Suprapubic skin (tissue), 4 donors: Measurements from ENCODE around the gene TMEM109. TPM values are rescaled to one million over a fixed set of nuclear protein-coding genes. Genes with fewer than 3 reads are reported as not detected.

Experiments
- DNase-seq, 2 donors: peaks; one replicate each; pipeline ENCODE4 v3.0.0-alpha.2; 2019; ENCODE audit warnings: low spot score in 2 of 2
- H3K27ac ChIP-seq: fragments of 200-600 bp; sonication (generic); one replicate; pipeline ENCODE4 v1.5.1; 2019
- H3K27me3 ChIP-seq: fragments of 200-600 bp; sonication (generic); one replicate; pipeline ENCODE4 v1.5.1; 2019
- H3K36me3 ChIP-seq: fragments of 200-600 bp; sonication (generic); one replicate; pipeline ENCODE4 v1.5.1; 2019
- H3K4me1 ChIP-seq: fragments of 200-600 bp; sonication (generic); one replicate; pipeline ENCODE4 v1.5.1; 2019
- H3K4me3 ChIP-seq: fragments of 200-600 bp; sonication (generic); one replicate; pipeline ENCODE4 v1.5.1; 2019; ENCODE audit warnings: mild to moderate bottlenecking
- H3K9me3 ChIP-seq: fragments of 200-600 bp; sonication (generic); one replicate; pipeline ENCODE4 v1.5.1; 2019
- EP300 ChIP-seq: sonication (generic); formaldehyde crosslinking; IDR thresholded peaks from one replicate; pipeline ENCODE4 v1.6.1; 2017; ENCODE audit warnings: antibody characterized with exemption
- POLR2A ChIP-seq, 2 donors: fragments of 450-650 bp; IDR thresholded peaks; one replicate each; pipeline ENCODE4 v1.6.1; 2017; ENCODE audit warnings: antibody characterized with exemption in 2 of 2, mild to moderate bottlenecking in 2 of 2, moderate library complexity in 2 of 2
- POLR2AphosphoS5 ChIP-seq, 3 donors: sonication (generic); formaldehyde crosslinking; IDR thresholded peaks; one replicate each; pipeline ENCODE4 v1.6.1; 2017; ENCODE audit warnings: antibody characterized with exemption in 3 of 3
- WGBS: methylation state at CpG from one replicate; pipeline ENCODE4 v1.1.5; 2018; 5-methylcytosine and 5-hydroxymethylcytosine counted together
- total RNA-seq, 4 donors: library from RNA; depleted of rRNA; stranded (reverse); fragments of >200 nt; gene quantifications; one replicate each; pipeline ENCODE4 v1.1.0, GENCODE V29; 2016
- TF ChIP-seq, protein P1 (sequence below), 2 donors: fragments of 200-600 bp in 1 of 2; fragments of 450-650 bp in 1 of 2; sonication (generic) in 1 of 2; IDR thresholded peaks; one replicate each; pipeline ENCODE4 v1.5.1; 2016 to 2019; ENCODE audit warnings: antibody characterized with exemption in 2 of 2, mild to moderate bottlenecking in 1 of 2, moderate library complexity in 1 of 2

Gene TMEM109
- total RNA-seq, 4 donors from 2014 or later = 67.4 to 128 (median 110) TPM

DNA sequence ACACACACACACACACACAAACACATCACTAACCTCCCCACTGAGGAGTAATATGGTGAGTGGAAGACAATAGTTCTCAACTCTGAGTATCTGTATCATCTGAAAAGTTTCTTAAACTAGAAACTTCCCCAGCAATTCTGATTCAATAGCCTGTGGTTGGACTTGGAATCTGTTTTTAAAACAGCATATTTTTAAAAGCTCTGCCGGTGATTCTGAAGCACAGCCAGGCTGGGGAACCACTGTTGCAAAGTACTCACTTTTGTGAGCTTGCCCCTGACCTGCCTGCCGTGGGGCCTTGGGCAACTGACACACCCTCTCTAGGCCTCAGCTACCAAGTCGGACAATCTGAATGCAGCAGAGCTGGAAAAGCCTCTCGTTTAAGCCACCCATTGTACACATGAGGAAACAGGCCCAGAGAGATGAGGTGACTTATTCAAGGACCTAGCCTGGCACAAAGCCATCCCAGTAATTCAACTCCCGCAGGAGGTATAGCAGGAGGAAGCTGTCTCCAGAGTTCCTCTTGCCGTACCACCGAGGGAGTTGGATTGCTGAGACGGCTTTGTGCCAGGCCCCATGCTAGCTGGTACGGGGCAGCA is 29.1 kb downstream of the TMEM109 start:
- Histone ChIP-seq H3K27me3 (no peaks in the 10 kb centered on the region), H3K4me1 (peaks cover 31% of the 10 kb centered on the region), H3K4me3 (no peak overlapping the region), H3K9me3 (no peaks in the 10 kb centered on the region), H3K27ac (no peak overlapping the region), H3K36me3 (peaks cover 28% of the 10 kb centered on the region)
- no peak for DNase-seq
- no peak for TF ChIP-seq EP300
- TF ChIP-seq POLR2A (IDR thresholded peaks at IDR 0.05) = no peak
- TF ChIP-seq, protein P1, sequence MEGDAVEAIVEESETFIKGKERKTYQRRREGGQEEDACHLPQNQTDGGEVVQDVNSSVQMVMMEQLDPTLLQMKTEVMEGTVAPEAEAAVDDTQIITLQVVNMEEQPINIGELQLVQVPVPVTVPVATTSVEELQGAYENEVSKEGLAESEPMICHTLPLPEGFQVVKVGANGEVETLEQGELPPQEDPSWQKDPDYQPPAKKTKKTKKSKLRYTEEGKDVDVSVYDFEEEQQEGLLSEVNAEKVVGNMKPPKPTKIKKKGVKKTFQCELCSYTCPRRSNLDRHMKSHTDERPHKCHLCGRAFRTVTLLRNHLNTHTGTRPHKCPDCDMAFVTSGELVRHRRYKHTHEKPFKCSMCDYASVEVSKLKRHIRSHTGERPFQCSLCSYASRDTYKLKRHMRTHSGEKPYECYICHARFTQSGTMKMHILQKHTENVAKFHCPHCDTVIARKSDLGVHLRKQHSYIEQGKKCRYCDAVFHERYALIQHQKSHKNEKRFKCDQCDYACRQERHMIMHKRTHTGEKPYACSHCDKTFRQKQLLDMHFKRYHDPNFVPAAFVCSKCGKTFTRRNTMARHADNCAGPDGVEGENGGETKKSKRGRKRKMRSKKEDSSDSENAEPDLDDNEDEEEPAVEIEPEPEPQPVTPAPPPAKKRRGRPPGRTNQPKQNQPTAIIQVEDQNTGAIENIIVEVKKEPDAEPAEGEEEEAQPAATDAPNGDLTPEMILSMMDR (IDR thresholded peaks at IDR 0.05) = no peak
- no peak for TF ChIP-seq POLR2AphosphoS5 (IDR thresholded peaks at IDR 0.05)
- 44% methylated on average over 8 of the region's 9 CpGs for WGBS

DNA sequence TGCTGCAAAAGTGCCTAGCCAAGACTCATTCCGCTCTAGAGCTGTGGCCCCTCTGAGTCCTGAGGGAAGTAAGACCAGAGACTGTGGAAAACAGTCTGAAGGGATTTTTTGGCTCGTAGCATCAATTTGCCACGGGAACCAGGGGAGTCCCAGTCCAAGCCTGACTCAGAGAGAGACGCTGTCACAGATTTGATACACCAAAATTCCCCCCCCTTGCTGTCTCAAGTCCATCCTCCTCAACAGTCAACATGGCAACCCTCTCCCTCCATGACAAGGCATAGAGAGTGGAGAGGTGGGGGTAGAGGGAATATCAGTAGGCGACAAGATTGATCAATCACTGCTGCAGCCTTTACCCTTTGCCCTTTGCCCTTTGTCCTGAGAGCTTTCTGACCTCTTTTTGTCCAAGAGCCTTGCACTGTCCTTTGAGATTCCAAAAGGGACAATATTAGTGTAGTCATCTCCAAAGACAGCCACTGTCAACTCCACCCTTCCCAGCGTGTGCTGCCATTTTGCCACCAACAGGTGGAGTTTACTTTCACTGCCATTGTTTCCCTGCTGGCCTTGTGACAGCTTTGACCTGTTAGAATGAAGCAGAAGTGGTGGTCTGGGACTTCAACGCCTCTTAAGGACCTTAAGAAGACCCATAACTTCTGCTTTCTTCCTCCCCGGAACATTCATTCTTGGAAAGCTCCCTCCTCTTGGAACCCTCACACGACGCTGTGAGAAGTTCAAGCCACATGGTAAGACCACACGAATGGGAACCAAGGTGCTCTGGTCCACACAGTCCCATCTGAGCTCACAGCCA is 30.7 kb downstream of the TMEM109 start:
- TF ChIP-seq POLR2AphosphoS5 (IDR thresholded peaks at IDR 0.05) = no peak
- no peak for TF ChIP-seq POLR2A (IDR thresholded peaks at IDR 0.05)
- TF ChIP-seq EP300 = no peak
- TF ChIP-seq, protein P1 (IDR thresholded peaks at IDR 0.05) = no peak
- Histone ChIP-seq H3K36me3 (peaks cover 20% of the 10 kb centered on the region), H3K4me1 (peaks cover 35% of the 10 kb centered on the region)

DNA sequence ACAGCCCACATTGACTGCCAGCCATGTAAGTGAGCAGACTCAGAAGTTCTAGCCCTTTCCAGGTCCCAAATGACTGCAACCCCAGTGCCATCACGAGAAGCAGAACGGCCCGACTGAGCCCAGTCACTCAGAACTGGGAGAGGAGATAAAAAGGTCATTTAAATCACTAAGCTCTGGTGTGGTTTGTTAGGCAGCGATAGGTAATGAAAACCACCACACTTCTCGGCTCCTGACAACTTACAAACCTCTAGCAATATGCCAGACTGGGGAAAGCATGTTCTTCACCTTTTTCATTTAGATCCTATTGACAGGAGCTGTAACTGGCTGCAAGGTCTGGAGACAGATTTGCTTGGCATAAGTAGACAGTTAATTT is 31.3 kb downstream of the TMEM109 start:
- no peak for TF ChIP-seq EP300
- TF ChIP-seq POLR2A (IDR thresholded peaks at IDR 0.05) = no peak
- TF ChIP-seq, protein P1 (IDR thresholded peaks at IDR 0.05) = no peak
- TF ChIP-seq POLR2AphosphoS5 (IDR thresholded peaks at IDR 0.05) = no peak
- H3K27me3 ChIP-seq = no peaks in the 10 kb centered on the region
- no peak for DNase-seq
- H3K36me3 ChIP-seq = peaks cover 20% of the 10 kb centered on the region
- 97% methylated on average over 5 of the region's 5 CpGs for WGBS
- no peak overlapping the region for H3K4me3 ChIP-seq
- H3K27ac ChIP-seq = no peak overlapping the region
- H3K4me1 ChIP-seq = peaks cover 39% of the 10 kb centered on the region
- H3K9me3 ChIP-seq = no peaks in the 10 kb centered on the region

More for the DNA sequence above, 30.7 kb downstream of the TMEM109 start:
- Histone ChIP-seq H3K27ac (no peak overlapping the region), H3K4me3 (no peak overlapping the region), H3K9me3 (no peaks in the 10 kb centered on the region), H3K27me3 (no peaks in the 10 kb centered on the region)
- 89% methylated on average over 10 of the region's 11 CpGs for WGBS
- no peak for DNase-seq

DNA sequence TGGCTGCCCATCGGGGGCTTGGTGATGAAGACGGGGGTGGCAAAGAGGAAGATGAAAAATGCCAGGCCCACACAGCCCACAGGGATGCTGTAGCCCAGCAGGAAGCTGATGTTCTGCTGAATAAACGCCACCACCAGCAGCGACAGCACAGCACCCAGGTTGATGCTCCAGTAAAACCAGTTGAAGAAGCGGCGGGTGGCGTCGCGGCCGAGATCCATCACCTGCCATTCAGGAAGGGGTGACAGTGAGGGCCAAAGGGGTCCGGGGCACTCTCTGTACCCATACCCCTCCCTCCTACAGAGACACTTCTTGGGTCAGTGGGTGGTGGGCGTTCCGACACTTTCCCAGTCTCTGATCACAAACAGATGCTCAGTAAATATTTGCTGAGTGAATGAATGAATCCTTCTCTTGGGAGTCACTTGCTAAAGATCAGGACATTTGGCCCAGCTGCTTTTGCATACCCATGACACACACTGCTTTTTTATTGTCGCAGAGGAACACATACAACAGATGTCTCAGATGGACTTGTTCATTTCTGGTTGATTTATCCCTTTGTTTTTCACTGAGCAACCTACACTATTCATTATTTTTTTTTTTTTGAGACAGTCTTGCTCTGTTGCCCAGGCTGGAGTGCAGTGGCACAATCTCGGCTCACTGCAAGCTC is 32.8 kb downstream of the TMEM109 start:
- Histone ChIP-seq H3K4me3 (no peak overlapping the region), H3K9me3 (no peaks in the 10 kb centered on the region), H3K4me1 (peaks cover 50% of the 10 kb centered on the region), H3K36me3 (peaks cover 9% of the 10 kb centered on the region), H3K27ac (no peak overlapping the region), H3K27me3 (no peaks in the 10 kb centered on the region)
- DNase-seq = no peak
- TF ChIP-seq POLR2AphosphoS5 (IDR thresholded peaks at IDR 0.05) (no peak), POLR2A (IDR thresholded peaks at IDR 0.05) (no peak), EP300 (no peak)
- TF ChIP-seq, protein P1 (IDR thresholded peaks at IDR 0.05) = no peak
- WGBS = 75% methylated on average over 15 of the region's 15 CpGs

DNA sequence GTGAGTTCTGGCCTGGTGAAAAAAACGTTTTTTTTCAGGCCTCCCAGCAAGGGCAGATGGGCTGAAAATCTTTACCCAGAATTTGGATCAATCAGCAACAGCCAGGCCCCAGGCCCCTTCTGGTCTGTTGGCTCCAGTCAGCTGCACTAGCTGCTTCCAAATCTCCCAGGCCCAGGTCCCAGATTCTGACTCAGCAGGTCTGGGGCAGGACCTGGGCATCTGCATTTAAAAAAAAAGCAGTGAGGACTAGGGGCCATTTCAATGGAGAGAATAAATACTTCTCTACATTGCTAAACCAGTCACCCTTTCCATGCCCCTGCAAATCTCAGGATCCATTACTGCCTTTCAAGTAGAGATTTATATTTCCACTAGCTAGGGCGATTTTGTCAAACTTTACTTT is 33.7 kb downstream of the TMEM109 start:
- Histone ChIP-seq H3K27ac (no peak overlapping the region), H3K4me1 (peaks cover 50% of the 10 kb centered on the region), H3K9me3 (no peaks in the 10 kb centered on the region), H3K27me3 (no peaks in the 10 kb centered on the region), H3K4me3 (no peak overlapping the region), H3K36me3 (no peaks in the 10 kb centered on the region)
- no peak for TF ChIP-seq EP300
- 43% methylated on average over 2 of the region's 2 CpGs for WGBS
- DNase-seq = no peak
